ENCODE results near the gene NTN1.

GRCh38 chr17:9158544-9159452 lies 137.5 kb downstream of the NTN1 start:
- TF ChIP-seq POLR2AphosphoS5 (IDR thresholded peaks at IDR 0.05; ENCODE audit: borderline replicate concordance, low read depth, low read length): no peak
- TF ChIP-seq EZH2 (IDR thresholded peaks at IDR 0.05): no peak
- no peak for TF ChIP-seq FOXP2 (optimal IDR thresholded peaks at IDR 0.05; ENCODE audit: control extremely low read depth, extremely low read length, insufficient read depth)
